Naive B cell (primary cell): Measurements from ENCODE around the gene GNAI2. TPM values are rescaled to one million over a fixed set of nuclear protein-coding genes. Genes with fewer than 3 reads are reported as not detected.
"Not testable (repeated sequence)": the region's sequence is repeated elsewhere in the genome, so short reads cannot be mapped to it uniquely, and the experiment has no call there.

Experiments
- ATAC-seq, 2 donors: fragments of 150-1000 bp; cut with Tn5 transposase; 2 replicates each; pipeline ENCODE4 v1.10.0; 2021; ENCODE audit warnings: low read depth in 2 of 2, mild to moderate bottlenecking in 2 of 2, moderate library complexity in 2 of 2
- DNase-seq: peaks from one replicate; pipeline ENCODE4 v3.0.0; 2022
- H3K27ac Mint-ChIP-seq, 6 donors: one replicate each; pipeline ENCODE4 v1.8.0; 2020 to 2022; ENCODE audit warnings: mild to moderate bottlenecking in 6 of 6, mixed read lengths in 6 of 6, moderate library complexity in 5 of 6, inconsistent platforms in 2 of 6
- H3K27me3 Mint-ChIP-seq, 3 donors: one replicate each; pipeline ENCODE4 v1.8.0; 2021 to 2022; ENCODE audit warnings: mixed read lengths in 3 of 3, mild to moderate bottlenecking in 1 of 3
- H3K36me3 Mint-ChIP-seq, 2 donors: one replicate each; pipeline ENCODE4 v1.8.0; 2020 to 2022; ENCODE audit warnings: mixed read lengths in 2 of 2, inconsistent platforms in 1 of 2, mild to moderate bottlenecking in 1 of 2
- H3K4me1 Mint-ChIP-seq, 3 donors: one replicate each; pipeline ENCODE4 v1.8.0; 2020 to 2022; ENCODE audit warnings: mixed read lengths in 3 of 3, inconsistent platforms in 1 of 3, mild to moderate bottlenecking in 1 of 3, moderate library complexity in 1 of 3
- H3K4me3 Mint-ChIP-seq, 8 donors: one replicate each; pipeline ENCODE4 v1.8.0; 2020 to 2022; ENCODE audit warnings: mild to moderate bottlenecking in 8 of 8, mixed read lengths in 8 of 8, moderate library complexity in 8 of 8, inconsistent platforms in 2 of 8
- H3K9me3 Mint-ChIP-seq, 7 donors: one replicate each; pipeline ENCODE4 v1.8.0; 2020 to 2022; ENCODE audit warnings: mixed read lengths in 7 of 7, mild to moderate bottlenecking in 5 of 7, inconsistent platforms in 2 of 7, moderate library complexity in 1 of 7
- polyA plus RNA-seq, 6 donors: library from polyadenylated mRNA; unstranded; fragments of 300-500 nt; fragmentation: Illumina TruSeq; gene quantifications; one replicate each; pipeline ENCODE4 v1.2.3, GENCODE V29; 2021; ENCODE audit warnings: low read depth in 6 of 6

The GNAI2 gene
- polyA plus RNA-seq, 6 donors from 2014 or later, result 472 to 669 (median 550) TPM

DNA sequence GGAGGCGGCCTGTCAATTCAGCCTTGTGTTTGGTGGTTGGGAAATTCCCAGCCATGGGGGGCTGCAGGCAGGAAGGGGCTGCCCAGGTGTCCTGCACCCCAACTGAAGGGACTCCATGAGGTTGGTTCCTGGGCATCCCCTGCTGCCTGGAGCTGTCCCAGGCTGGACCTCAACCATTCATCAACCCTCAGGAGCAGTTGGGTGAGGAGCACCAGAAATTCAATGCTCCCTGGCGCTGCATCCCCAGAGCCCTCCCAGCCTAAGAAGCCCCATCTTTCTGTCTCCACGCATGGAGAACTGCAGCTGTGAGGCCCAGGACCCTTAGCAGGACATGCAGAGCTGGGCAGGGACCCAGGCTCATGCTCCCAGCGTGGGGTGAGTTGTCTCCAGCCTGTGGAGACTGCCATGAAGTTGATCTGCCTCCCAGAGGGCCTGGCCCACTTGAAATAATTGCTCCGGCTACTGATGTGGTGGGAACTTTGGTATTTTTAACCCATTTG is 25.0 kb downstream of the GNAI2 start:
- Mint-ChIP-seq H3K36me3 (no peaks in the 10 kb centered on the region), H3K27me3 (peaks cover 0 to 7% (median 5%) of the 10 kb centered on the region in 3 donors), H3K4me1 (peaks cover 4 to 10% (median 9%) of the 10 kb centered on the region in 3 donors), H3K27ac (peak overlapping the region in 3 of 6 donors; percentile 15 to 87 (median 83)), H3K9me3 (no peaks in the 10 kb centered on the region), H3K4me3 (peak overlapping the region in 6 of 8 donors; percentile 2 to 88 (median 71))
- no peak for DNase-seq
- no peak for ATAC-seq

- peak overlapping the region in 1 of 8 donors; percentile 2 for H3K4me3 Mint-ChIP-seq
- DNase-seq, result no peak
- peaks cover 4 to 10% (median 9%) of the 10 kb centered on the region in 3 donors for H3K4me1 Mint-ChIP-seq
- H3K27ac Mint-ChIP-seq, result no peak overlapping the region
- H3K27me3 Mint-ChIP-seq, result peaks cover 0 to 10% (median 8%) of the 10 kb centered on the region in 3 donors
- no peaks in the 10 kb centered on the region for H3K36me3 Mint-ChIP-seq
- no peaks in the 10 kb centered on the region for H3K9me3 Mint-ChIP-seq
- ATAC-seq, result no peak
Measured at GRCh38 chr3:50261505-50261904, 25.5 kb downstream of the GNAI2 start.

DNA sequence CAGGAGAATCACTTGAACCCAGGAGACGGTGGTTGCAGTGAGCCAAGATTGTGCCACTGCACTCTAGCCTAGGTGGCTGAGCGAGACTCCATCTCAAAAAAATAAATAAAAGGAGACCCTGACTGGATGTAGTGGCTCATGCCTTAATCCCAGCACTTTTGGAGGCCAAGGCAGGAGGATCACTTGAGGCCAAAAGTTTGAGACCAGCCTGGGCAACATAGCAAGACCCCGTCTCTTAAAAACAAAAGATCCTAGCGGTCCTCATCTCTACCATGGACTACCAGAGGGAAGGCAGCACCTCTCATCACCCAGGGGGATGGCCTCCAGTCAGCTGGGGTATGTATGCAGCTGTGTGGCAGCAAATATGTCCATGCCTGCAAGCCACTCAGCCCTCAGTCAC is 26.2 kb downstream of the GNAI2 start:
- DNase-seq, H3K36me3 Mint-ChIP-seq, H3K9me3 Mint-ChIP-seq, H3K27ac Mint-ChIP-seq, H3K4me3 Mint-ChIP-seq, ATAC-seq: not testable (repeated sequence)
- peaks cover 4 to 10% (median 9%) of the 10 kb centered on the region in 3 donors for H3K4me1 Mint-ChIP-seq
- H3K27me3 Mint-ChIP-seq, result peaks cover 0 to 16% (median 8%) of the 10 kb centered on the region in 3 donors

DNA sequence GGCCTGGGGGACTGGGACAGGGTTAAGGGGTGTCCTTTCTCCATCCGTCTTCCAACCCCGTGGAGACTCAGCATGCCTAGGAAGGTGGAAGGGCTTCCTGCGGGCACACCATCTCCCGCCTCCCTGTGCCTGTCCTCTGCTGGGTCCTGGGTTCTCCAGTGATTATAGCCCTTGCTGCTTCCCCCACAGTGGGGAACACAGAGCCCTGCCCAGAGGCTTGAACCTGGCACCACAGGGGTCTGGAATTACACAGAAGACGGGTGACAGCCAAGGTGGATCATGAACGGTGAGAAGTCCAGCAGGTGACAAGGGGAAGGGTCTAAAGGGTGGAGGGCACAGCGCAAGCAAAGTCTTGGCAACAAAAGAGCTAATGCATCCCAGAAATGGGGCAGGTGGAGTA is 26.8 kb downstream of the GNAI2 start:
- Mint-ChIP-seq H3K27me3 (peaks cover 0 to 18% (median 8%) of the 10 kb centered on the region in 3 donors), H3K27ac (no peak overlapping the region), H3K4me1 (peaks cover 4 to 9% (median 8%) of the 10 kb centered on the region in 3 donors), H3K9me3 (no peaks in the 10 kb centered on the region), H3K36me3 (no peaks in the 10 kb centered on the region), H3K4me3 (peak overlapping the region in 2 of 8 donors; percentile 25 to 42)
- no peak for ATAC-seq
- DNase-seq, result no peak

GRCh38 chr3:50263478-50264382 is 27.7 kb downstream of the GNAI2 start:
- H3K9me3 Mint-ChIP-seq, result no peaks in the 10 kb centered on the region
- H3K4me1 Mint-ChIP-seq, result peaks cover 4 to 9% (median 4%) of the 10 kb centered on the region in 3 donors
- no peaks in the 10 kb centered on the region for H3K36me3 Mint-ChIP-seq

DNA sequence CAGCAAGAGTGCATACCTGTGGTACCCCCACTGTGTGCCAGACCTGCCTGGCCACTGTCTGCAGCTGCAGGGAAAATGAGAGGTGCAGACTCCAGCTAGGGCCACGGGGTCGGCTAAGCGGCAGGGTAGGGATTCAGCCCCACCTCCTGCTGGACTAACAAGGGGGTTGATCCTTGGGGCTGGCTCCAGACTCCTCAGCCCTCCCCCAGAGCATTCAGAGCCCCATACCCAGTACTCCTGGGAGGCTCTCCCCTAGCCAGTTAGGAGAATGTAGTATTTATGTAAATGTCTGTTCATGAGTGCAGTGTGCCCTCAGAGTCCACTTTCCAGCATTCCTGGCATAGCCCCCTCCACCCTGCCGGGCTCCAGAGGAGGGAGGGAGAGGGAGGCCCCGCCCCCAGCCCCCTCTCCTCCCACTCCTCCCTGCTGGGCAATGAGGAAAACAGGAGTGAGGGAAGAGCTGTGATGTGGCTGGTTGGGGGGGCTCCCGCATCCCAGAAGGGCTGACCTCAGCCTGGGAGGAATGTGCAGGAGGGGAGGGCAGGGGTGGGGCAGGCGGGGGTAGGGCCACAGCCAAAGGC is 28.5 kb downstream of the GNAI2 start:
- Mint-ChIP-seq H3K4me3 (no peak overlapping the region), H3K36me3 (no peaks in the 10 kb centered on the region), H3K27me3 (peaks cover 8 to 28% (median 8%) of the 10 kb centered on the region in 3 donors), H3K27ac (no peak overlapping the region), H3K9me3 (no peaks in the 10 kb centered on the region), H3K4me1 (peaks cover 4 to 8% (median 4%) of the 10 kb centered on the region in 3 donors)
- DNase-seq, result no peak
- no peak for ATAC-seq

More at GRCh38 chr3:50263478-50264382, 27.7 kb downstream of the GNAI2 start:
- DNase-seq (no peak), ATAC-seq (no peak)
- Mint-ChIP-seq H3K27me3 (peaks cover 7 to 22% (median 8%) of the 10 kb centered on the region in 3 donors), H3K27ac (no peak overlapping the region), H3K4me3 (no peak overlapping the region)

- peaks cover 0 to 4% (median 1%) of the 10 kb centered on the region in 3 donors for H3K4me1 Mint-ChIP-seq
- no peak for DNase-seq
- peaks cover 8 to 30% (median 8%) of the 10 kb centered on the region in 3 donors for H3K27me3 Mint-ChIP-seq
- H3K4me3 Mint-ChIP-seq, result no peak overlapping the region
- no peak overlapping the region for H3K27ac Mint-ChIP-seq
- no peaks in the 10 kb centered on the region for H3K9me3 Mint-ChIP-seq
- H3K36me3 Mint-ChIP-seq, result no peaks in the 10 kb centered on the region
- ATAC-seq, result no peak
Measured at GRCh38 chr3:50264964-50265485, 29.0 kb downstream of the GNAI2 start.

DNA sequence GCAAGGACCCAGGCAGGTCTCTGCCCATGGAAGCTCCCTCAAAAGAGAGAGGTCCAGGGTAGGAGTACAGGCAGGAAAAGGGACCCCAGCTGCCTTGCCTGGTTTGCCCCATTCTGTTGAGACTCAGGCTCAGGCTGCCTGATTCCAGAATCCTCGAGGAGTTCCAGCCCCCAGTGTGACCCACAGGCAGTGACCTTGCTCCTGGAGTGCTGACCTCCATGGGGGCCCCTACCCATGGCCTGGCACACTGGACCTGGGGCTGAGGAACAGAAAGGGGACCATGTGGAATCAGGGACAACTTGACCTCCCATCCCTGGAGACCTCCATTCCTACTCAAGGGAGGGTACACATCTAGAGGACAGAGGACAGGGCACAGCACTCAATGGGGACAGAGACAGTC is 29.6 kb downstream of the GNAI2 start:
- peaks cover 8 to 30% (median 8%) of the 10 kb centered on the region in 3 donors for H3K27me3 Mint-ChIP-seq
- peaks cover 0 to 2% (median 1%) of the 10 kb centered on the region in 3 donors for H3K4me1 Mint-ChIP-seq
- no peaks in the 10 kb centered on the region for H3K36me3 Mint-ChIP-seq
- no peak overlapping the region for H3K27ac Mint-ChIP-seq
- no peak for ATAC-seq
- peak overlapping the region in 1 of 8 donors; percentile 63 for H3K4me3 Mint-ChIP-seq
- no peak for DNase-seq
- H3K9me3 Mint-ChIP-seq, result no peaks in the 10 kb centered on the region

GRCh38 chr3:50266017-50266416 is 30.0 kb downstream of the GNAI2 start:
- ATAC-seq, result no peak
- Mint-ChIP-seq H3K9me3 (no peaks in the 10 kb centered on the region), H3K4me3 (peak overlapping the region in 1 of 8 donors; percentile 63), H3K27ac (no peak overlapping the region), H3K36me3 (no peaks in the 10 kb centered on the region), H3K4me1 (peaks cover 0 to 1% (median 0%) of the 10 kb centered on the region in 3 donors), H3K27me3 (peaks cover 8 to 31% (median 8%) of the 10 kb centered on the region in 3 donors)
- no peak for DNase-seq

GRCh38 chr3:50266836-50267235 is 30.8 kb downstream of the GNAI2 start:
- ATAC-seq (no peak), DNase-seq (no peak)
- H3K36me3 Mint-ChIP-seq, result no peaks in the 10 kb centered on the region
- H3K9me3 Mint-ChIP-seq, result no peaks in the 10 kb centered on the region
- peaks cover 8 to 39% (median 8%) of the 10 kb centered on the region in 3 donors for H3K27me3 Mint-ChIP-seq
- H3K4me3 Mint-ChIP-seq, result no peak overlapping the region
- no peak overlapping the region for H3K27ac Mint-ChIP-seq
- no peaks in the 10 kb centered on the region for H3K4me1 Mint-ChIP-seq

- Mint-ChIP-seq H3K27me3 (peaks cover 8 to 41% (median 8%) of the 10 kb centered on the region in 3 donors), H3K4me3 (no peak overlapping the region), H3K4me1 (no peaks in the 10 kb centered on the region)
Measured at GRCh38 chr3:50267280-50267913, 31.4 kb downstream of the GNAI2 start.

DNA sequence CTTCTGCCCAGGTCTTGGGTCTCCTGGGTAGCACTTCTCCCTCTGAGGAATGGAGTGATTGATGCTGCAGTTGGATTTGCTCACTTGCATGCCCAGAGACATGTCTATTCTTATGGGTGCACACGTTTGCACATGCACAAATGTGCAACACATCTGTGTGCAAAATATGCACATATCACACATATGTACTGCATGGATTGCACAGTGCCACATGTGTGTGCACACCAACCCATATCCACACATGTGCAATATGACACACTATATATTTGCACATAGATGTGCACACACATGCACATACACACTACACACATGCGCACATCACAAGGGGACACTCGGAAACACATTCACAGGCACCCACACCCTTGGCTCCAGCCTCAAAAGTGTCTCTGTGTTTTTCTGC is 32.3 kb downstream of the GNAI2 start:
- H3K27me3 Mint-ChIP-seq, result peaks cover 13 to 47% (median 14%) of the 10 kb centered on the region in 3 donors
- H3K4me1 Mint-ChIP-seq, result peaks cover 4 to 6% (median 5%) of the 10 kb centered on the region in 3 donors

More at GRCh38 chr3:50267280-50267913, 31.4 kb downstream of the GNAI2 start:
- Mint-ChIP-seq H3K27ac (no peak overlapping the region), H3K36me3 (no peaks in the 10 kb centered on the region), H3K9me3 (no peaks in the 10 kb centered on the region)
- no peak for ATAC-seq
- no peak for DNase-seq

More for the DNA sequence above, 32.3 kb downstream of the GNAI2 start:
- H3K9me3 Mint-ChIP-seq, result no peaks in the 10 kb centered on the region
- no peaks in the 10 kb centered on the region for H3K36me3 Mint-ChIP-seq
- DNase-seq (no peak), ATAC-seq (no peak)
- H3K27ac Mint-ChIP-seq, result peak overlapping the region in 1 of 6 donors; percentile 59
- no peak overlapping the region for H3K4me3 Mint-ChIP-seq
